Measurements from ENCODE around the gene ZNF141.

GRCh38 chr4:338759-339097, 1.1 kb downstream of the ZNF141 start:
- TF ChIP-seq CTCF (IDR thresholded peaks at IDR 0.05) (no peak), POLR2A (IDR thresholded peaks at IDR 0.05) (no peak)
